ENCODE measurements around the gene RHBDL2. TPM values are rescaled to one million over a fixed set of nuclear protein-coding genes. Genes with fewer than 3 reads are reported as not detected.

The RHBDL2 gene
- total and polyA plus RNA-seq, 2 experiments from 2014 or later, result 0.90 to 1.2 TPM

- H3K4me3 Mint-ChIP-seq, result peak within 1 kb of the TSS; percentile 96
- Histone ChIP-seq H3K4me1 (ENCODE audit: insufficient read depth) (peaks cover 12% of the 10 kb centered on the region), H3K4me3 (peak within 1 kb of the TSS; percentile 72), H3K9me2 (ENCODE audit: insufficient read depth) (no peaks in the 10 kb centered on the region), H4K20me1 (replicated peaks; ENCODE audit: insufficient read depth) (no peaks in the 10 kb centered on the region; the same call in 1 of the 2 replicates), H2AFZ (peak within 1 kb of the TSS; percentile 38), H3K27ac (ENCODE audit: low read depth) (peak within 1 kb of the TSS; percentile 11; the same call in 1 of the 2 replicates), H3K79me2 (replicated peaks; ENCODE audit: insufficient read depth) (peaks cover 19% of the 10 kb centered on the region), H3K4me2 (peak within 1 kb of the TSS; percentile 97), H3K36me3 (ENCODE audit: insufficient read depth) (no peaks in the 10 kb centered on the region), H3K27me3 (ENCODE audit: insufficient read depth) (no peaks in the 10 kb centered on the region), H3F3A (replicated peaks; ENCODE audit: low read depth) (peaks cover 4% of the 10 kb centered on the region; the same call in 1 of the 2 replicates)
- peak; percentile 97 for DNase-seq (ENCODE audit: low spot score)
- H3K36me3 Mint-ChIP-seq (ENCODE audit: low read depth), result peaks cover 5% of the 10 kb centered on the region; the same call in 2 of the 3 replicates
- TF ChIP-seq POLR2AphosphoS5 (IDR thresholded peaks at IDR 0.05; ENCODE audit: low read depth) (peak; percentile 81), CTCF (conservative IDR thresholded peaks at IDR 0.05; ENCODE audit: low read depth in 2 of 2) (no peak; a peak in 1 of 4 replicates), ETS1 (IDR thresholded peaks at IDR 0.05) (peak; percentile 39; the same call in 1 of the 2 replicates), NANOG (IDR thresholded peaks at IDR 0.05; ENCODE audit: borderline replicate concordance) (no peak)
- H3K27me3 Mint-ChIP-seq (ENCODE audit: insufficient read depth, low read depth, poor library complexity), result peaks cover 4% of the 10 kb centered on the region
- no peaks in the 10 kb centered on the region; the same call in 2 of the 3 replicates for H3K9me3 Mint-ChIP-seq
- ATAC-seq, result peak; percentile 98
- peaks cover 12% of the 10 kb centered on the region for H3K4me1 Mint-ChIP-seq
- H3K27ac Mint-ChIP-seq, result peak within 1 kb of the TSS; percentile 89
Observed at GRCh38 chr1:38873027-38873969, 68.3 kb downstream of the RHBDL2 start, which contains the start of gene MYCBP. Gene MYCBP (minus strand): TSS chr1:38873348. CDS start chr1:38873305, 43 bp downstream.

- no peak overlapping the region for H3K27ac Mint-ChIP-seq
- Histone ChIP-seq H3K27ac (ENCODE audit: low read depth) (no peak overlapping the region), H3K4me3 (peak overlapping the region; percentile 72), H3K4me2 (peak overlapping the region; percentile 97), H3F3A (replicated peaks; ENCODE audit: low read depth) (peaks cover 4% of the 10 kb centered on the region; the same call in 1 of the 2 replicates), H3K4me1 (ENCODE audit: insufficient read depth) (peaks cover 12% of the 10 kb centered on the region), H3K36me3 (ENCODE audit: insufficient read depth) (no peaks in the 10 kb centered on the region), H2AFZ (peak overlapping the region; percentile 38), H3K27me3 (ENCODE audit: insufficient read depth) (no peaks in the 10 kb centered on the region), H3K9me2 (ENCODE audit: insufficient read depth) (no peaks in the 10 kb centered on the region), H4K20me1 (replicated peaks; ENCODE audit: insufficient read depth) (no peaks in the 10 kb centered on the region; the same call in 1 of the 2 replicates), H3K79me2 (replicated peaks; ENCODE audit: insufficient read depth) (peaks cover 26% of the 10 kb centered on the region)
- DNase-seq (ENCODE audit: low spot score) (peak; percentile 33), ATAC-seq (peak; percentile 9)
- H3K36me3 Mint-ChIP-seq (ENCODE audit: low read depth), result peaks cover 5% of the 10 kb centered on the region; the same call in 2 of the 3 replicates
- no peak for TF ChIP-seq JUNB (IDR thresholded peaks at IDR 0.05; ENCODE audit: unreplicated experiment)
- TF ChIP-seq ETS1 (IDR thresholded peaks at IDR 0.05), result no peak
- no peak for TF ChIP-seq CREB1 (CRISPR knock-in tag; IDR thresholded peaks at IDR 0.05; ENCODE audit: low read depth)
- no peak for TF ChIP-seq NANOG (IDR thresholded peaks at IDR 0.05; ENCODE audit: borderline replicate concordance)
- TF ChIP-seq STAT1 (IDR thresholded peaks at IDR 0.05; ENCODE audit: unreplicated experiment), result no peak
- peak overlapping the region; percentile 96 for H3K4me3 Mint-ChIP-seq
- peaks cover 12% of the 10 kb centered on the region for H3K4me1 Mint-ChIP-seq
- peaks cover 4% of the 10 kb centered on the region for H3K27me3 Mint-ChIP-seq (ENCODE audit: insufficient read depth, low read depth, poor library complexity)
- H3K9me3 Mint-ChIP-seq, result no peaks in the 10 kb centered on the region; the same call in 2 of the 3 replicates
Observed at GRCh38 chr1:38872401-38873026, 69.1 kb downstream of the RHBDL2 start.
